Fibroblast of pulmonary artery (primary cell): ENCODE results near the gene RNF167.

Experiments
- DNase-seq: peaks from one replicate; pipeline ENCODE4 v3.0.0-alpha.2; 2010; ENCODE audit warnings: low read depth
- H3K4me3 ChIP-seq: replicated peaks from 2 replicates; pipeline ENCODE4 v1.5.1; 2011; ENCODE audit warnings: low read depth, mild to moderate bottlenecking, control low read depth, low read length, moderate library complexity
- CTCF ChIP-seq: IDR thresholded peaks from 2 replicates; pipeline ENCODE4 v1.5.1; 2011; ENCODE audit warnings: mild to moderate bottlenecking, control low read depth, low read length, inconsistent platforms; ENCODE audit errors: missing control alignments

RNF167 gene

GRCh38 chr17:4942760-4943508 lies 2.9 kb downstream of the RNF167 start:
- DNase-seq, result no peak
- no peak overlapping the region for H3K4me3 ChIP-seq

GRCh38 chr17:4944163-4944553 lies 4.1 kb downstream of the RNF167 start:
- DNase-seq, result no peak
- no peak overlapping the region for H3K4me3 ChIP-seq
- TF ChIP-seq CTCF, result no peak

More at GRCh38 chr17:4942760-4943508, 2.9 kb downstream of the RNF167 start:
- TF ChIP-seq CTCF, result no peak

- H3K4me3 ChIP-seq, result peak overlapping the region; percentile 21
- TF ChIP-seq CTCF, result no peak
- DNase-seq, result no peak
These were observed 4.6 kb downstream of the RNF167 start for GRCh38 chr17:4944554-4945175.

GRCh38 chr17:4945176-4945943 lies 5.3 kb downstream of the RNF167 start:
- no peak for TF ChIP-seq CTCF
- H3K4me3 ChIP-seq, result peak overlapping the region; percentile 95
- DNase-seq, result peak; percentile 90

GRCh38 chr17:4945944-4946280 lies 5.8 kb downstream of the RNF167 start:
- no peak for TF ChIP-seq CTCF
- H3K4me3 ChIP-seq, result peak overlapping the region; percentile 95
- DNase-seq, result no peak

GRCh38 chr17:4946312-4946976 lies 6.4 kb downstream of the RNF167 start:
- H3K4me3 ChIP-seq, result peak overlapping the region; percentile 95
- no peak for TF ChIP-seq CTCF
- DNase-seq, result no peak
